Measurements from ENCODE around the gene BMX. TPM values are rescaled to one million over a fixed set of nuclear protein-coding genes. Genes with fewer than 3 reads are reported as not detected.

BMX gene
- 1 to 10 TPM; 2.4 to 5.4 (median 3.8) TPM for total RNA-seq
- long read RNA-seq, donor 1, partial matches to known transcripts: 0 of 1 reads
- long read RNA-seq, donor 1, other reads (novel, unspliced or antisense): 0 of 1 reads
- long read RNA-seq, donor 2, partial matches to known transcripts: 0 of 4 reads
- long read RNA-seq, donor 2, other reads (novel, unspliced or antisense): 3 of 4 reads

DNA sequence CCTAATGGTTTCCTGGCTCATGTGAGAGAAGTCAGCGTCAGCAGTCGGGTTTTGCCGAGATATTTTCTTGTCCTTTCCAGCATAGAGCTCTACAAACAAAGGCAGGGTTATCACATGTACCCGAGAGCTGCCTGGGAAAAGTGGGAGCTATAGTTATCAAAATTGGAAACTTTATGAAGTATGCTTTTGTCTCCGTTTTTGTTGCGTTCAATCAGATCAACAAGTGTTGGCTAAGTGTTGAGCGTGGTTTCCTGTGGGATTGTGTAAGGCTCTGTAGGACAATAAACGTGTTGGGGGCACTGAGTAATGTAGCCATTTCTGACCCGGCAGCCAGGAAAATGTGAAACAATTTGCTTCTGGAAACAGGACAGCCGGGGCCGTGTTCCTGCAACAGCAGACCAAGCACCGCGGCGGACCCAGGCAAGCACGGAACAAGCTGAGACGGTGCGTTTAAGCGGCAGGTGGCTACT, at the start of gene BMX:
TSS of gene BMX (plus strand) at position 311 of the 470 bp plus-strand sequence. CDS start 7,547 bp downstream, outside the sequence.
- no peaks in the 10 kb centered on the region for H3K9me3 ChIP-seq
- DNase-seq (no peak), ATAC-seq (no peak)
- intact Hi-C loops (cut with DNase I, micrococcal nuclease): no loop called here
- no peak within 1 kb of the TSS for H3K4me3 ChIP-seq
- TF ChIP-seq, protein P1, sequence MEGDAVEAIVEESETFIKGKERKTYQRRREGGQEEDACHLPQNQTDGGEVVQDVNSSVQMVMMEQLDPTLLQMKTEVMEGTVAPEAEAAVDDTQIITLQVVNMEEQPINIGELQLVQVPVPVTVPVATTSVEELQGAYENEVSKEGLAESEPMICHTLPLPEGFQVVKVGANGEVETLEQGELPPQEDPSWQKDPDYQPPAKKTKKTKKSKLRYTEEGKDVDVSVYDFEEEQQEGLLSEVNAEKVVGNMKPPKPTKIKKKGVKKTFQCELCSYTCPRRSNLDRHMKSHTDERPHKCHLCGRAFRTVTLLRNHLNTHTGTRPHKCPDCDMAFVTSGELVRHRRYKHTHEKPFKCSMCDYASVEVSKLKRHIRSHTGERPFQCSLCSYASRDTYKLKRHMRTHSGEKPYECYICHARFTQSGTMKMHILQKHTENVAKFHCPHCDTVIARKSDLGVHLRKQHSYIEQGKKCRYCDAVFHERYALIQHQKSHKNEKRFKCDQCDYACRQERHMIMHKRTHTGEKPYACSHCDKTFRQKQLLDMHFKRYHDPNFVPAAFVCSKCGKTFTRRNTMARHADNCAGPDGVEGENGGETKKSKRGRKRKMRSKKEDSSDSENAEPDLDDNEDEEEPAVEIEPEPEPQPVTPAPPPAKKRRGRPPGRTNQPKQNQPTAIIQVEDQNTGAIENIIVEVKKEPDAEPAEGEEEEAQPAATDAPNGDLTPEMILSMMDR (IDR thresholded peaks at IDR 0.05): no peak
- no peaks in the 10 kb centered on the region for H3K36me3 ChIP-seq (ENCODE audit: low read depth)
- no peaks in the 10 kb centered on the region for H3K4me1 ChIP-seq (ENCODE audit: low read depth)

DNA sequence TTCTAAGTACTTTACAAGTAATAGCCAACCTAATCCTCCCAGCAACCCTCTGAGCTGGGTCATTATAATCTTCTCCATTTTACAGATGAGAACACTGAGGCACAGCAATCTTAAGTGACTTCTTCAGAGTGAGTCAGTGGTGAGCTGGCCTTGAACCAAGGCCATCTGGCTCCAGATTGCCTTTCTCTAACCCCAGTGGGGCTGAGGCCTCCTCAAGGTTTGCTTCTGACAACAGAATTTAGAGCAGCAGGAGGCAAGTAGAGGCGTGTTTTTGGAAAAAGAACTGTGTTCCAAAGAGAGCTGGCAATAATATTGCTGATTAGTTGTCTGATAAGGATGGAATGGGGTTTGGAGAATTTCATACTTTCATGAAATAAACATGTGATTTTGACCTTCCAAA, 48.7 kb upstream of the BMX start:
- no peaks in the 10 kb centered on the region for H3K4me1 ChIP-seq (ENCODE audit: low read depth)
- H3K36me3 ChIP-seq (ENCODE audit: low read depth): no peaks in the 10 kb centered on the region
- DNase-seq (no peak), ATAC-seq (no peak)
- intact Hi-C loops (cut with DNase I, micrococcal nuclease): no loop called here
- no peaks in the 10 kb centered on the region for H3K9me3 ChIP-seq
- TF ChIP-seq, protein P1 (IDR thresholded peaks at IDR 0.05): no peak
- no peak overlapping the region for H3K4me3 ChIP-seq

DNA sequence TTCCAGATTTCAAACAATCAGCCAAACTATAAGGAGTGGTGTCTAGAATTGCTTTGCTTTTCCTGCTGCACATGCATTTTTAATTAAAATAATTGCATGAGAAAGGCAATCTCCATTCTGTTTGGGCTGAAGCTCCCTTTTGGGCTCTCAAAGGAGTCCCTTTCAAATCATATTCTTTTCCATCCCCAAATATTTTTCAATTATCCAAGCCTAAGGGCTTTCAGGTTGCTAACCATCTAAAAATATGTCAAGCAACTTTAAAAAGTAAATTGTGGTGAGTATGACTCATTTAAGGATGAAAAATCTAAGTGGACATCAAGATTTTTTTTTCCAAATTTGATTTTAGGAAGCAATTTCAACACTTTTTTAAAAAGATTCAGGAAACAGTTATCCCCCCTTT, 35.9 kb upstream of the BMX start:
- intact Hi-C loops (cut with DNase I, micrococcal nuclease): loop anchor here (5.0 kb wide), 1 partner anchor 117 kb away; no protein-coding TSS in a partner anchor

DNA sequence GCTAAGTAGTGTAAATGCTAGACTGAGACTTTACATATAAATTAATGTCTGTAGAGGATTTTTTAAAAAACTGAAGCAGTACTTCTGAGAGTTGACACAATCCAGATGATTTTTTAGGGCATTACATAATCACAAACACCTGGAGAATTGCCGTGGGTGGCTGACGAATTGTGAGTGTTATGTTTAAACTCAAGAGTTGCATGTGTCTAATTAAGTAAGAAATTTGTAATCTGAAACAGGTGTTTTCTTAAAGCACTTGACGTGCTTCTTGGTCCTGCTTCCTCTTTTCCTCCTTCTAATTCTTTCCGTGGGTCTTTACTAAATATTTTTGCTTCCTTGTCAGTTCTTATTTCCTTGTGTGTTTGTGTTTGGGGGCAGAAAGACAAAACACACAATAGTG, 35.3 kb upstream of the BMX start:
- Histone ChIP-seq H3K4me3 (no peak overlapping the region), H3K9me3 (no peaks in the 10 kb centered on the region), H3K4me1 (ENCODE audit: low read depth) (no peaks in the 10 kb centered on the region), H3K36me3 (ENCODE audit: low read depth) (no peaks in the 10 kb centered on the region)
- intact Hi-C loops (cut with DNase I, micrococcal nuclease): loop anchor here in 1 of 2 donors (5.0 kb wide), 1 partner anchor 118 kb away; no protein-coding TSS in a partner anchor
- TF ChIP-seq, protein P1 (IDR thresholded peaks at IDR 0.05): no peak
- no peak for DNase-seq
- ATAC-seq: no peak

More for the DNA sequence above, 35.9 kb upstream of the BMX start:
- H3K9me3 ChIP-seq: no peaks in the 10 kb centered on the region
- DNase-seq: no peak
- H3K4me3 ChIP-seq: no peak overlapping the region
- TF ChIP-seq, protein P1 (IDR thresholded peaks at IDR 0.05): no peak
- ATAC-seq: no peak
- H3K4me1 ChIP-seq (ENCODE audit: low read depth): no peaks in the 10 kb centered on the region
- H3K36me3 ChIP-seq (ENCODE audit: low read depth): no peaks in the 10 kb centered on the region

DNA sequence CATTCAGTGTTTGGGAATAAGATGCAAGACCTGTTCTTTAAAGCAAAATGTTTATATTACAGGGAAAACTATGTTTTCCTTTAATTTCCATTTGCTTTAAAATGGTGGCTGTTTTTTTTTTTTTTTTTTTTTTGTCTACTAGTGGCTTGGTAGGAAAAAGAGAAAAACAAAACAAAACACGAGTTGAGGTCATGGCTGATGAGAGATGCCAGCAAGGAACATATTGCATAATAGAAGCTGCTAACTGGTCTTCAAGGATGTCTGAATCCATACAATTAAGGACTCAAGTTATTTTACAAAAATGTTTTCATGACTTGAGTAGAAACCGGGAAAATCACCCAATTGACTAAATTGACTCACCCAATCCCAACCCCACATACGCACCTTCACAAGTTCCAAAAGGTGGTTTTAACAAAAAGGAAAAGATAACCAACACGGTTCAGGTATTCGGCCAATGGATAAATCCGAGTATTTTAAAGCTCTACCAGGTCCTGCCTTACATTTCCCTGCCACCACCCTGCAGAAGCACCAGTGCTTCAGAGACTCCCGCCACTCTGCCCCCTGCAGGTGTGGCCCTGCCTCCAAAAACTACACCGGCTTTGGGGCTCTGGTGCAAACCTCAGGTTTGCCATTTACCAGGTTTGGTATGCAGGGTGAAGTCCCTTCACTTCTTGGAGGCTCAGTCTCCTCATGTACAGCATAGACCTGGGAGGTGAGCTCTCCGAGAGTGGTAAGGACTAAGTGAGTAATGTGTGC, 34.5 kb upstream of the BMX start:
- Histone ChIP-seq H3K4me1 (ENCODE audit: low read depth) (no peaks in the 10 kb centered on the region), H3K36me3 (ENCODE audit: low read depth) (no peaks in the 10 kb centered on the region), H3K4me3 (no peak overlapping the region), H3K9me3 (no peaks in the 10 kb centered on the region)
- ATAC-seq: no peak
- intact Hi-C loops (cut with DNase I, micrococcal nuclease): loop anchor here in 1 of 2 donors (5.0 kb wide), 1 partner anchor 119 kb away; no protein-coding TSS in a partner anchor
- no peak for DNase-seq
- TF ChIP-seq, protein P1 (IDR thresholded peaks at IDR 0.05): no peak
